Astrocyte of the hippocampus (primary cell): ENCODE measurements around the gene ATP5F1A.
A peak's percentile ranks its signal among the peaks of the same experiment; 100 is the strongest.
"Not testable (repeated sequence)": the region's sequence is repeated elsewhere in the genome, so short reads cannot be mapped to it uniquely, and the experiment has no call there.

Experiments
- DNase-seq: peaks from one replicate; pipeline ENCODE4 v3.0.0; 2011; ENCODE audit warnings: low read depth, low spot score

Gene ATP5F1A

GRCh38 chr18:46047369-46047768 lies 50.7 kb downstream of the ATP5F1A start:
- not testable (repeated sequence) for DNase-seq

- no peak for DNase-seq
These were observed 51.4 kb downstream of the ATP5F1A start for GRCh38 chr18:46046688-46047087.

- DNase-seq: no peak
These were observed 52.0 kb downstream of the ATP5F1A start for GRCh38 chr18:46046126-46046525.

- DNase-seq: peak; percentile 89
These were observed 55.4 kb downstream of the ATP5F1A start for GRCh38 chr18:46042571-46043123.

- no peak for DNase-seq
These were observed 57.4 kb downstream of the ATP5F1A start for GRCh38 chr18:46040747-46041104.

- no peak for DNase-seq
These were observed 57.9 kb downstream of the ATP5F1A start for GRCh38 chr18:46040033-46040746.

GRCh38 chr18:46037512-46038305 lies 60.4 kb downstream of the ATP5F1A start:
- no peak for DNase-seq

- peak; percentile 90 for DNase-seq
These were observed 62.1 kb downstream of the ATP5F1A start for GRCh38 chr18:46035696-46036680.

- DNase-seq: no peak
These were observed 63.9 kb downstream of the ATP5F1A start for GRCh38 chr18:46034230-46034629.

- DNase-seq: no peak
These were observed 66.4 kb downstream of the ATP5F1A start for GRCh38 chr18:46031741-46032140.
